CD4-positive, alpha-beta T cell treated with Interleukin-12 subunit alpha and Interleukin-12 subunit beta, for 1 hour (primary cell): Measurements from ENCODE around the gene BAIAP2L2.
"Not testable (repeated sequence)": the region's sequence is repeated elsewhere in the genome, so short reads cannot be mapped to it uniquely, and the experiment has no call there.

ENCODE experiments used
- DNase-seq: peaks from one replicate; pipeline ENCODE4 v3.0.0-alpha.2; 2020

The BAIAP2L2 gene, protein sequence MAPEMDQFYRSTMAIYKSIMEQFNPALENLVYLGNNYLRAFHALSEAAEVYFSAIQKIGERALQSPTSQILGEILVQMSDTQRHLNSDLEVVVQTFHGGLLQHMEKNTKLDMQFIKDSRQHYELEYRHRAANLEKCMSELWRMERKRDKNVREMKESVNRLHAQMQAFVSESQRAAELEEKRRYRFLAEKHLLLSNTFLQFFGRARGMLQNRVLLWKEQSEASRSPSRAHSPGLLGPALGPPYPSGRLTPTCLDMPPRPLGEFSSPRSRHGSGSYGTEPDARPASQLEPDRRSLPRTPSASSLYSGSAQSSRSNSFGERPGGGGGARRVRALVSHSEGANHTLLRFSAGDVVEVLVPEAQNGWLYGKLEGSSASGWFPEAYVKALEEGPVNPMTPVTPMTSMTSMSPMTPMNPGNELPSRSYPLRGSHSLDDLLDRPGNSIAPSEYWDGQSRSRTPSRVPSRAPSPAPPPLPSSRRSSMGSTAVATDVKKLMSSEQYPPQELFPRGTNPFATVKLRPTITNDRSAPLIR

DNA sequence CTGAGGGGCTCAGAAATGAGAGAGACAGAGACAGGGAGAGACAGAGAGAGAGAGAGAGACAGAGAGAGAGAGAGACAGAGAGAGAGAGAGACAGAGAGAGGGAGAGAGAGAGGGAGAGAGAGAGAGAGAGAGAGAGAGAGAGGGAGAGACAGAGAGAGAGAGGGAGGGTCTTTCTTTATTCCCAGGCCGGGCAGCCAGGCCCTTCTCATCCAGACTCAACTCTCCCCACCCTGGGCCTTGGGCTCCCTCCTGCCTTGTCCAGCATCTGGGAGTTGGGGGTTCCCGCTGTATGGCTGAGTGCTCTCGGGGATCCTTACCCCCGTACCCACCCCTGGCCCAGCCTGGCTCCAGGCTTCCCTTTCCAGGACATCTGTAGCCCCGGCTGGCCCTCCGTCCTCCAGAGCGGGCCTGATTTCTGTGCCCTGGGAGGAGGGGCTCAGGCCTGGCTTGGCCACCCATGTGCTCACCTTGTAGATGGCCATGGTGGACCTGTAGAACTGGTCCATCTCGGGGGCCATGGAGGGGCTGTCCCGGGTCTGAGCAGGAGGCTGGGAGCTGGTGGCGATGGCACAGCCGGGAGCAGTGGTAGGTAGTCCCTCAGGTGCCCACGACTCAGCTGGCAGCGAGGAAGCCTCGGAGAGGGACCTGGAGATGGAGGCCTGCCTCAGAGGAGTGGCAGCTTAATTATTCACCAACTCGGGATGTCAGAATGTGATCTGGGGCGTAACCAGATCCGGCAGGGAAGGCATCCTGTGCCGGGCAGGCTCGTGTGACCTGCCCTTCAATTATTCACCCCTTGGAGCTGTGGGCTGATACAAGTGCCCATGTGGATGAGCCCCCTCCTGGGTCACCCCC, at the start of gene BAIAP2L2:
Gene BAIAP2L2, minus strand, starts transcription at position 677 of the 855 bp plus-strand sequence. Its CDS starts 159 bp downstream, at position 518.
- DNase-seq = no peak

DNA sequence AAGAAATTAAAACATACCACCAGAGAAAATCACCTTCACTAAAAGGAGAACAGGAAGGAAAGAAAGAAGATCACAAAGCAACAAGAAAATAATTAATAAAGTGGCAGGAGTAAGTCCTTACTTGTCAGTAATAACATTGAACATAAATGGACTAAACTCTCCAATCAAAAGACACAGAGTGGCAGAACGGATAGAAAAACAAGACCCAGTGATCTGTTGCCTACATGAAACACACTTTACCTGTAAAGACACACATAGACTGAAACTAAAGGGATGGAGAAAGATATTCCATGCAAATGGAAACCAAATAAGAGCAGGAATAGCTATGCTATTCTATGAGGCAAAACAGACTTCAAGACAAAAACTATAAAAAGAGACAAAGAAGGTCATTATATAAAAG, 45.2 kb upstream of the BAIAP2L2 start:
- DNase-seq = no peak

DNA sequence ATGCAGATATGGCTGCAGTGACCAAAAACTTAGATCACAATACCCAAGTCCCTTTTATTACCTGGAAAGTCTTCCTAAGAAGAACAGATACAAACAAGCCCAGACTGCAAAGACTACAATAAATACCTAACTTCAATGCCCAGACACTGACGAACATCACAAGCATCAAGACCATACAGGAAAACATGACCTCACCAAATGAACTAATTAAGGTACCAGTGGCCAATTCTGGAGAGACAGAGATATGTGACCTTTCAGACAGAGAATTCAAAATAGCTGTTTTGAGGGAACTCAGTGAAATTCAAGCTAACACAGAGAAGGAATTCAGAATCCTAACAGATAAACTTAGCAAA, 44.1 kb upstream of the BAIAP2L2 start:
- not testable (repeated sequence) for DNase-seq

DNA sequence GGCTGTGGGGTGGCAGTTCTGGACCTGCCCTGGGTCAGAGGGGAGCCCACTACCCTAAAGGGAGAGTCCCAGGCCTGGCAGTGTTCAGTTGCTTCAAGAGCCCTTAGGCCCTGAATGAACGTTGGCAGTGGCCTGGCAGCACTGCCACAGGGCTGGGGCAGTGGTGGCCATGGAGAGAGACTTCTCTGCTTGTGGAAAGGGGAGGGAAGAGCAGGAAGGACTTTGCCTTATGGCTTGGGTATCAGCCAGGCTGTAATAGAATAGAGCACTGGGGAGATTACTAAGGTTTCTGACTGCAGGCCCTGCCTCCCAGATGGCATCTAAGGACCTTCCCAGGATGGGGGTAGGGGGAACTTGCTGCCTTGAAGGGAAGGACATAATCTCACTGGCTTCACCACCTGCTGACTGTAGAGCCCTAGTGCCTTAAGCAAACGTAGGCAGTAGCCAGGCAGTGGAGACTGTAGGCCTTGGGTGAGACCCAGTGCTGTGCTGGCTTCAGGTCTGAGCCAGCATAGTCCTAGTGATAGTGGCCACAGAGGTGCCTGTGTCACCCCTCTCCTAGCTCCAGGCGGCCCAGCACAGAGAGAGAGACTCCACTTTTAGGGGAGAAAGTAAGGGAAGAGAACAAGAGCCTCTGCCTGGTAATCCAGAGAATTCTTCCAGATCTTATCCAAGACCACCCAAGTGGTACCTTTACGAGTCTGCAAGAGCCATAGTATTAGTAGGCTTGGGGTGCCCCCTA, 43.5 kb upstream of the BAIAP2L2 start:
- DNase-seq = no peak

DNA sequence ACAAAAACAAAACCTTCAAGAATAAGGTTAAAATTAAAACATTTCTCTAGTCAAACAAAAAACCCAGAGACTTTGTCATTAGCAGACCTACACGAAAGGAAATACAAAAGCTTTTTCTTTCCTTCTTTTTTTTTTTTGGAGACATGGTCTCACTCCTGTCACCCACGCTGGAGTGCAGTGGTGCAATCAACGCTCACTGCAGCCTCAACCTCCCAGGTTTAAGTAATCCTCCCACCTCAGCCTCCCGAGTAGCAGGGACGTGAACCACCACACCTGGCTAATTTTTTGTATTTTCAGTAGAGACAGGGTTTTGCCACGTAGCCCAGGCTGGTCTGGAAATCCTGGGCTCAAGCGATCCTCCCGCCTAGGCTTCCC, 40.6 kb upstream of the BAIAP2L2 start:
- no peak for DNase-seq

DNA sequence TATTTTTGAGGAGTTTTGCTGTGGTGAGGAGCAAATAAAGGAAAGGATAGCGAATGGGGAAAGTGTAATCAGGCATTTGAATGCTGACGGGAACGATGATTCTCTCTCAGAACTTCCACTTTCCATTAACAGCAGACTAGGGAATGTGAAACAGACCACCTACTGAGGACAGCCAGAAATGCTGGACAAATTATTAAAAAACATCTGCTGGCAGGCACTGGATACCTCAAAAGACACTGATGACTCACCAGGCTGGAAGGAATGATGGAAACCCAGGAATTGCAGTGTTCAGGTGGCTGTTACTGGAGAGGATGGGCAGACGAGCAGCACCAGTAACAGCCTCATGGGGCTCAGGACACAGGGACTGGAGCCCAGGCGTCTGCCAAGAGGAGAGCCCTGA, 37.8 kb upstream of the BAIAP2L2 start:
- no peak for DNase-seq

DNA sequence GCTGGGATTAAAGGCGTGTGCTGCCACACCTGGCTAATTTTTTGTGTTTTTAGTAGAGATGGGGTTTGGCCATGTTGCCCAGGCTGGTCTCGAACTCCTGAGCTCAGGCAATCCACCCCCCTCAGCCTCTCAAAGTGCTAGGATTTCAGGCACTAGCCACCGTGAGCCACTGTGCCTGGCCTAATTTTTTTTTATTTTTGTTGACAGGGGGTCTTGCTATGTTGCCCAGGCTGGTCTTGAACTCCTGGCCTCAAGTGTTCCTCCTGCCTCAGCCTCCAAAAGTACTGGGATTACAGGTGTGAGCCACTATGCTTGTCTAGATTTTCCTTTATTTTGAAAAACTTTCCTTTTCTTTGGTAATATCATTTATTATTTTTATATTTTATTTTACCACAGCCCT, 35.7 kb upstream of the BAIAP2L2 start:
- DNase-seq = not testable (repeated sequence)

DNA sequence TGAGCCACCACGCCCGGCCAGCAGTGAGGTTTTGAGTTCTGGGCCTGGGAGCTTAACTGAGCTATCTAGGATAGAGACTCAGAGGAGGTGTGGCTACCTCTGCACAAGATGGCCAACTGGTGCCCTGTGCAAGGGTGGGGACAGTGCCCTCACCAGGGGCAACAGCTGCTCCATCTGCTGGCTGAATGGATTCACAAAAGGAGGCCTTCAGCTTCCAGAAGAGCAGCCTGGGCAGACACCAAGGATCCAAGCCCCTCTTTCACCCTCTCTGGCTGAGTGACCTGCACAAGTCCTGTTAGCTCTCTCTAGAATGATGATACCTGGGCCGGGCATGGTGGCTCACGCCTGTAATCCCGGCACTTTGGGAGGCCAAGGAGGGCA, 33.5 kb upstream of the BAIAP2L2 start:
- no peak for DNase-seq

DNA sequence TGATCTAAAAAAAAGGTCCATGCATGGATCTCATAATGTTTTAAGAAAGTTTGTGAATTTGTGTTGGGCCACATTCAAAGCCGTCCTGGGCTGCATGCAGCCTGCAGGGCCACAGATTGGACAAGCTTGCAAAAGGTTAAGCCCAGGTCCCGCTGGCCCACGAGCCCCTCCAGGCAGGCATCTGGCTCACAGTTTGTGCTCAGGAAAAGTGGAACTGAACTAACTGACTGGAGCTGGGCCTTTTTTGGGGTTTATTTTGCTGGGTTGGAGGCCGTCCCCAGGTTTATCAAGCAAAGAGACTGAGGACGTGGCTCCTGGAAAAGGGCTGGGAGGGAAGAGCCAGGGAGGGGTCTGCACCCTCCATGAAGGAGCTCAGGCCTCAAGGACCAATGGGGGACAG, 32.1 kb upstream of the BAIAP2L2 start:
- DNase-seq = no peak

DNA sequence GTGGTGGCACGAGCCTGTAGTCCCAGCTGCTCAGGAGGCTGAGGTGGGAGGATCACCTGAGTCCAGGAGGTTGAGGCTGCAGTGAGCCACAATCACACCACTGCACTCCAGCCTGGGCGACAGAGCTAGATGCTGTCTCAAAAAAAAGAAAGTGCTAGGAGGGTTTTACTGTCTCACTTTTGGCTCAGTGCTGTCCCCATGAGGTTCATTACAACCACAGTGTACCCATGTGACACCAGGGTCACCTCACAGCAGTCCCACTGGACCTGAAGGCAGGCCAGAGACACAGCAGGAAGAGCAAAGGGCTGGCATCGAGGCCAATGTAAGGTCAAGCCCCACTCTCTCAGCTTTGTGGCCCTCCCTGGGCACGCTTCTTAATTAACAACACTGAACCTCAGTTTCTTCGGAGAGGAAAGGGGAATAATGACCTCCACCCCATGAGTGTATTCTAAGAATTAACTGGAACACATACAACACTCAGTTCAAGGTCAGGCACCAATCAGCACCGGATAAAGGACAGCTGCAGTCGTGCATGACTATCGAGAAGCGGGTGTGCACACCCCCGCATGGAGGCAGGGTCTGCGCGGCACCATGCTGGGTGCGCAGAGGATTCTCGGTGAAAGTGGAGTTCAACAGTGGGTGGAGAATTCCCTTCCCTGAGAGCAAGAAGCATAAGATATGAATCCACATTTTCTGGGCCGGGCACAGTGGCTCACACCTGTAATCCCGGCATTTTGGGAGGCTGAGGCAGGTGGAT, 30.9 kb upstream of the BAIAP2L2 start:
- no peak for DNase-seq

DNA sequence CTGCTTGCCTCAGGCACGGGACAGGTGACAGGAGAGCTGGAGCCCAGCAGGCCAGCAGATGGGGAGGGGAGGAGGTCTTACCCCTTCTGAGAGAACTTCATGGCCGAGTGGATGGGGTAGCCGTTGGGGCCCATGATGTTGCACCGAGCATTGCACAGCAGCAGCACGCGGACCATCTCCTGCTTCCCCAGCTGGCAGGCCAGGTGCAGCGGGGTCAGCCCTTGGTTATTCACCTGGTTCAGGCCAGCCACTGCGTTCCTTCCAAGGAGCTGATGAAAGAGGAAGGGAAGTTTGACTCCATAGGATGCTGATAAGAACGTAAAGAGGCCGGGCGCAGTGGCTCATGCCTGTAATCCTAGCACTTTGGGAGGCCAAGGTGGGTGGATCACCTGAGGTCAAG, 29.4 kb upstream of the BAIAP2L2 start:
- DNase-seq = no peak

DNA sequence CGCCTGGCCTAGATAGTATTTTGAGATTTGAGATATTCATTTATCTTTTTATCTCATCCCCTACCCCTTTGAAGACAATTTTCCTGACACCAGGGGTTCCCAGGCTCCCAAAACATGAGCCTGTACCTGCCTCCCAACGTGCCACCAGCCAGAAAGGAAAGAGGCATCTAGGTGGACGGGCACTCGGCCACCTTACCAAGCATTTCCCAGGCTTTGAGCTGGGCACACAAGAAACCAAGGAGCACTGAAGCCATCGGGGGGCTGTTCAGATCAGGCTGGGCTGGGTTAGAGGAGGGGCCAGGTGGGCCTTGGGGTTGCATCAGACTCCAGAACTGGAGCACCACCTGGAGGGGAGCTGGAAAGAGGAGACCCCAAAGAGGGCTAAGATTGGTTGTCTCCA, 28.5 kb upstream of the BAIAP2L2 start:
- no peak for DNase-seq

DNA sequence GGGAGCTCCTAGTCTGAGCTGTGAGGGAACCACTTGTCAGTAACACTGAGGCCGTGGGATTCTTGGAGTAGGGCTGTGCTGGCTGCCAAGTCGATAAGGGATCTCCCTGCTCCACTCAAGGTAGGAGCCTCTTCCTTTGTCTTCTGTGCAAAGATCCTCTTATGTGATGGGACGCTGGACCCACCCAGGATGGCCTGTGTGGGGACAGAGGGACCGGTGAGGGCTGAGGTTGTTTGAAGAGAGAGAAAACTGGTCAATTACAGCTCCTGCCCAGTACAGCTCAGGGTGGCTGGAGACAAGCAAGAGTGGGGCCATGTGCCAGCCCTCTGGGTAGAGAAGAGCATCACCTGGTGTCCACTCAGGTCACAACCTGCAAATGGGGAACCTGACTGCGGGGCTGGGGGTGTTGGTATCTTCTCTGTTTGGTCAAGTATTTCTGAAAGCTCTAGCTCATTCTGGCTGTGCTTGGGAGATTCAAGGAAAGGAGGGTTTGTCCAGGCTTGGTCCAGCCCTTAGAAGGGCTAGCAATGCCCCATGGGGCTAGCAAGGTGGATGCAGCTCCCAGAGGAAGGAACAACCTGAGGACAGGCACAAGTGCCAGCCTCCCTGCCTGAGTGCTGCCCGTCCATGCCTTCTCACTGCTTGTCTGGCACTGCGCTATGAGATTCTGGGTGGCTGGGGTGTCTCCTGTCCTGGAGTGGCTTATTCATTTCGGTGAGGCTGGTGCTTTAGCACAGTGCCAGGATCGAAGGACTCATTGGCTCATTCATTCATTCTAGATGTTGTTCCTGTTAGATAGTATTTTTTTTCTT, 27.6 kb upstream of the BAIAP2L2 start:
- no peak for DNase-seq

DNA sequence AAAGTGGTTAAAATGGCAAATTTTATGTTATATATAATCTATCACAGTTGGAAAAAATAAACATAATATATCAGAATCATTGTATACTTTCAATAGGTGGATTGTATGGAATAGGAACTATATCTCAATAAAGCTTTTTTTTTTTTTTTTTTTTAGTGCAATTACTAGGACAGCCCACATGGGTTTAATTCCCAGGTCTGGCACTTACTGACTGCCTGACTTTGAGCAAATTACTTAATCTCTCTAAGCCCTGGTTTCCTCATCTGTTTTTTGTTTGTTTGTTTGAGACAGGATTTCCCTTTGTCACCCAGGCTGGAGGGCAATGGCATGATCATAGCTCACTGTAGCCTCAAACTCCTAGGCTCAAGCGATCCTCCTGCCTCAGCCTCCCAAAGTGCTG, 26.1 kb upstream of the BAIAP2L2 start:
- no peak for DNase-seq

DNA sequence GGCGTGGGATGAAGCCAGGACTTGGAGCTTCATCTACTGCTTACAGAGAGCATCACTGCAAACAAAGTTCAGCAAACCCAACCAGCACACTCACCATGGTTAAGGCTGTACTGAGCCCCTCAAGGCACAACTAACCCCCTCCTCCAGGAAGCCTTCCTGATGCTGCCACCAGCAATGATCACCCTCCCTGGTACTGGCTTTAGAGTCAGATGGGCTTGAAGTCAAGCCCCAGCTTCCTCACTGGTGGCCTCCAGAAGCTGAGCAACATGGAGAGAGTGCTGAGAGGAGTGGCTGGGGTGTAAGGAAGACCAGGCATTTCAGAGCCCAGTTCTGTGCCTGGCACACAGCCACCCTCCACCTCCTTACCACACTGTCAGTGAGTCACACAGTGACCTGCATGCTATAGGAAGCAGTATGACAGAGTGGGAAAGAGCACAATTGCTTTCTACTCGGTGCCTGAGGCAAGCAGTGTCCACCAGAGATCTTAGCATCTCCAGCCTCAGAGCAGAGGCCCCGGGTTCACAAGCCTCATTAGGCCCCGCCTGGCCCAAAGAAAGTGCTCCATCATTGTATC, 24.7 kb upstream of the BAIAP2L2 start:
- DNase-seq = no peak

DNA sequence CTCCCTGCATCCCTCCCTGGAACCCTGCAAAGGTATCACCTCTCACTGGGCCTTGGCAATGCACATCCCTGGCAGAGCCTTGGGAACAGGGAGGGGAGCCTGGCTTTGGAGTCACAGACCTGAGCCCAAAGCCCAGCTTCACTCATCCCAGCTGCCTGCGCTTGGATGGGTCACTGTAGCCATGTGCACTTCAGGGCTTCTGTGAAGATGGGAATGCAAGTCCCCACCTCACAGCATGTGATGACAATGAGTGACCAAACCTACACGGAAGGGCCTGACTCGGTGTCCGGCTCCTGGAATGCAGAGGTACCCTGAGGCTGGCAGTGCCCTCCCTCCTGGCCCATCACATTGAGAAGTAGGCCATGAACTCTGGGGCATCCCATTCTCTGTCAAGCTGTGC, 22.8 kb upstream of the BAIAP2L2 start:
- no peak for DNase-seq

DNA sequence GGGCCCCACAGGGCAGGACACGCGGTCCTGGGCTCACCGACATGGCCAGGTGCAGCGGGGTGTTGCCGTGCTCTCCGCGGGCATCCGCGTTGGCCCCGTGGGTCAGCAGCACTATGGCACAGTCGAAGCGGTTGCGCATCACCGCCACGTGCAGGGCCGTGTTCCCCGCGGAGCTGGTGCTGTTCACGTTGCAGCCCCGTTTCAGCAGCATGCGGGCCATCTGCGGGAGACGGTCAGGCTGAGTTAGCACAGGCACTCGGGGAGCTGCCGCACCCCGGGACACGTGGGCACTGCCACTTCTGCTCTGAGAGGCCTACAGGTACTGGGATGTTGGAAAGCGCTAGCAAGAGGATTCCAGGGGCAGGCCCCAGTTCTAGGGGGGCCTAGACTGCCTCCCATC, 22.3 kb upstream of the BAIAP2L2 start:
- no peak for DNase-seq

DNA sequence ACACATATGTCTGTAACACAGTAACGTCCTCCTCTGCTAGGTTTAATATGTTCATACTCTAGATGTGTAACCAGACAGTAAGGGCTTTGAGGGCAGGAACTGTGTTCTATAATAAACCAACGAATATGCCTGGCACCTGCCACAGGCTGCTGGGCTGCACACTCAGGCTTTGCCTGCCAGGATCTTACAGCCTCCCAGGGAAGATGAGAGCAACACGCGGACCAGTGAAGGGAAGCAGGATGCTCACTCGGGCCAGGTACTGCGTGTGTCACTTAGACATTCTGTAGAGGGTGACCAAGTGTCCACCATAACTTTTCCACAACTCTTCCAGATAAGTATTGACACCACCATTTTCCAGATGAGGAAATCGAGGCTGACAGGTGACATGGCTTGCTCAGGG, 21.7 kb upstream of the BAIAP2L2 start:
- DNase-seq = no peak

DNA sequence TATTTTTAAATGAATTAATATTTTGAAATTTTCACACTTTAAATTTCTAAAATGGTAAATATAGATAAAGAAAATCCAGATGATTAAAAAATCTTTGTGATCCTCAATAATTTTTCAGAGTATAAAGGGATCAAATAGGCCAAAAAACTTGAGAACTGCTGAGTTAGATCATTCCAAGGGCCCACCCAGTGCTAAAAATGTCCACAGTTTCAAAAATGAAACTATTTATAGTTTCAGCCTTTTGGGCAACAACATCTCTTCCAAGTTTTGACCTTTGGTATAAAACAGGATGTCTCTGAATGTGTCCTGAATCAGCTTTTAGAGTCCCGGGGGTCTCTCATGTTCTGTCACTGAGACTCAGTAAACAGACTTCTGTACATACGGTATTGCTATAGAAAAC, 20.9 kb upstream of the BAIAP2L2 start:
- DNase-seq = no peak

DNA sequence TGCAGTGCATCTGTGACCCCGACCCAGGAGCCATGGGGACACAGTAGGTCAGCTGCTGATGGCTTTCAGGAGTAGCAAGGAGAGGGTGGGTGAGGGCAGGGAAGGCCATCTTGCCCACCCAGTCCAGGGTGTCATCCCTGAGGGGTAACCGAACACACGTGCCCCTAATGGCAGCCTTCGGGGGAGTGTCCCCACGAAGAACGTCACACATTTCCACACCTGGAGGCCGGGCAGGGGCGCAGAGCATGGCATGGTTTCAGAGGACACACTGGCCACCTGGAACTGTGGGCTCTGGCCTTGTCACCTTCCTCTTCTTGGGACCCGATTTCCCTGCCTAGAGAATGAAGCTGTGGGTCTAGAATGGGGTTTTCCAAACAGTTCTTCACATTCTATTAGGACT, 19.4 kb upstream of the BAIAP2L2 start:
- no peak for DNase-seq

DNA sequence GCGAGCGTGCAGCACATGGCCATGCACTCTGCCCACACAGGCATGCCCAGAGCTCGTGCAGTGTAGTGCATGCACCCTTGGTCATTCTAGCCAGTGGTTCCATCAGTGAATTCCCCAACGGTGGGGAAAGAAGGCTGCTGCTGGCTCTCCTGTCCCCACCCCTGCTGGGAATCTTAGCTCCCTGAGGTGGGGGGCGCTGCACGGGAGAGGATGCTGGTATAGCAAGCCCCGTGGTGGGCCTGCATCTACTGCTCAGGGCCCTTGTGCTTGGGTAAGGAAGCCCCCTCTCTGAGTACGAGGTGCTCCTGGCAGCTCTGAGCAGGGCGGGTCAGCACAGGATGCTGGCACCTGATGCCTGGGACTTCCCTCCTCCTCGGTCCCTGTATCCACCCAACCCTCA, 18.5 kb upstream of the BAIAP2L2 start:
- no peak for DNase-seq
